GM18873 (cell line): ENCODE results near the gene NADSYN1.
"Not testable (repeated sequence)": the region's sequence is repeated elsewhere in the genome, so short reads cannot be mapped to it uniquely, and the experiment has no call there.

Experiments
- ATAC-seq: cut with Tn5 transposase; IDR thresholded peaks from one replicate; pipeline ENCODE4 v1.9.1; 2021; ENCODE audit warnings: mild to moderate bottlenecking, moderate library complexity, moderate number of reproducible peaks; ENCODE audit not compliant: unreplicated experiment, low FRiP score

Gene NADSYN1

DNA sequence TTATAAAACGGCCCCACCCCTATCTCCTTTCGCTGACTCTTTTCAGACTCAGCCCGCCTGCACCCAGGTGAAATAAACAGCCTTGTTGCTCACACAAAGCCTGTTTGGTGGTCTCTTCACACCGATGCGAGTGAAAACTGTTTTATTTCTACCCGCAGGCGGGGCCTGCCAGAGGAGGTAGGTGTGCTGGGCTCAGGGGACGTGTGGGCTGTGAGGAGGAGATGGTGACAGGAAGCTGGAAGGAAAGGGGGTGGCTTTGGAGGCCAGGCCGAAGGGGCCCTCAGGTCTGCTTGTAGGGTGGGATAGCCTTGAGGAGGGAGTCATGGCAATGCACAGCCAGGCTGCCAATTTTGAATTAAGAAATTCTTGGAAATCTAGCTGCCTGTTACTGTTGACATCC lies 52.8 kb downstream of the NADSYN1 start:
- ATAC-seq: no peak

DNA sequence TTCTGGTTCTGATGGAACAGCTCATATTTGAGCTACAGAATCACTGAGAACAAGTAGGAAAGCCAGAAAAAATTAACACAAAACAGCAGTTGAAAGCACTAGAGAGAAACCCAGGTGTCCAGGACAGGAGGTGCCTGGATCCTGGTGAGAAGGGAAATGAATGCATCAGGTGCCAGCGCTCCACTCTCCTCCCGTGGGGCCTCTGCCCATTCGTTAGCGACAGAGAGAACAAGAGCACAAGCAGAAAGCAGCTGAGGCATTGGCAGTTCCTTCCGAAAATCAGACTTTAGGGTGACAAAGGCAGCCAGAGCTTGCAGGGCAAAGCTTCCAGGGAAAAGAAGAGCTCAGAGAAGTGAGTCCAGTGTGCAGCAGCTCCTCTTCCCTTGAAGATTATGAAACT lies 54.1 kb downstream of the NADSYN1 start:
- ATAC-seq: no peak

DNA sequence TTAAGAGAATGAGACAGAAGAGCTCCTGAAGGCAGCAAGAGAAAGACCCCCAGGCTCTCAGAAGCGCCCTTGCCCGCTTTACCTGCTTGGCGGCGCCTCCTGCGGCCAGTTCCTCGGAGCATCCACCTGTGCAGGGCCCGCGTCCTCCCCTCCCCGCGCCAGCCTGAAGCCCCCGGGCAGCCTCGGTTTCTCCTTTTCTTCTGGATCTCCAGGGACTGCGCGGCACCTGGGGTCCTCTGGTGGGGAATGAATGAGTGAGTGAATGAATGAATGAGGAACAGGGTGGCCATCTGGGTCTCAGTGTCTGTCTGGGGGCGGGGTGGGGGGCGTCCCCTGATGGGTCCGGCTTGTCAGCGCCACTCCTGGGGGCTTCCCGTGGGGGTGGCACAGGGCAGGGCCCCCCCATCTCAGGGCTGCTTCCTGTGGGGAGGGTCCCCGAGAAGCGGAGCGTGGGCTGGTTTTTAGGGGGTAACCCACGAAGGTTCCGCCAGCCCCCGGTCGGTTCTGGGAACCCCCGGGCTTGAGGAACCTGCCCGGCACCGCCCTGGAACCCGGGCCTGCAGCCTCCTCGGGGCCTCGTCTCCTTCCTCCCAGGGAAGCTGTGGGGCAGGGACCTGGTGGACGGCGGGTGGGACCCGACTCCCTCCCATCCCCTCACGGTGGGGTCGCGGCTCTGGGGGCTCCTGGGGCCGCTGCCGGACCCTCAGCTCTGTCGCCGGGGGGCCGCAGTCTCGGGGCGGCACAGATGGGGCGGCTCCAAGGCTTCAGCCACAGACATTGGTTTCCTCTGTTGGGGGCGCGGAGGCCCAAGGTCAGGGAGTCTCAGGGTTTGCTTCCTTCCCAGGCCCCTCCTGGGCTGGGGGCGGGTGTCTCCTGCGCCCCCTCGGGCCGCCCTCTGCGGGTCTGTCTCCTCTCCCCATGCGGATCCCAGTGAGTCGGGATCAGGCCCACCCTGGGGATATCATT lies 65.8 kb downstream of the NADSYN1 start:
- ATAC-seq: no peak

DNA sequence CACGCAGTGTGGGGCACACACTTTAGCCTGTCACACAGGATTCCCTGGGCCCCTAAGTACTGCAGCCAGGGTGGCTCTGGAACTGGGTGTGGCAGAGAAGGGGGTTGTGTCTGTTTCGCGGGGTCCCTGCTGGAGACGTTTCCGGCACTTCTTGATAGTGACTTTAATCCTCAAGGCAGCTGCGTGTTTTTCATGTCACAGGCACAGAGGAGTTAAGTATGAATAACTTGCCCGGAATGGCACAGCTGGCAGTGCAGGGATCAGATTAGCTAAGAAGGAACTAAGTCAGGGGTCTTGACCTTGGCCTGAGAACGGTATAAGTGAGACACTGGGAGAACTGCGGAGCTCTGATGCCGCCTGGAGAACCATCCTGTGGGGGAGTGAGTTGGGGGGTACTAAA lies 66.5 kb downstream of the NADSYN1 start:
- no peak for ATAC-seq

DNA sequence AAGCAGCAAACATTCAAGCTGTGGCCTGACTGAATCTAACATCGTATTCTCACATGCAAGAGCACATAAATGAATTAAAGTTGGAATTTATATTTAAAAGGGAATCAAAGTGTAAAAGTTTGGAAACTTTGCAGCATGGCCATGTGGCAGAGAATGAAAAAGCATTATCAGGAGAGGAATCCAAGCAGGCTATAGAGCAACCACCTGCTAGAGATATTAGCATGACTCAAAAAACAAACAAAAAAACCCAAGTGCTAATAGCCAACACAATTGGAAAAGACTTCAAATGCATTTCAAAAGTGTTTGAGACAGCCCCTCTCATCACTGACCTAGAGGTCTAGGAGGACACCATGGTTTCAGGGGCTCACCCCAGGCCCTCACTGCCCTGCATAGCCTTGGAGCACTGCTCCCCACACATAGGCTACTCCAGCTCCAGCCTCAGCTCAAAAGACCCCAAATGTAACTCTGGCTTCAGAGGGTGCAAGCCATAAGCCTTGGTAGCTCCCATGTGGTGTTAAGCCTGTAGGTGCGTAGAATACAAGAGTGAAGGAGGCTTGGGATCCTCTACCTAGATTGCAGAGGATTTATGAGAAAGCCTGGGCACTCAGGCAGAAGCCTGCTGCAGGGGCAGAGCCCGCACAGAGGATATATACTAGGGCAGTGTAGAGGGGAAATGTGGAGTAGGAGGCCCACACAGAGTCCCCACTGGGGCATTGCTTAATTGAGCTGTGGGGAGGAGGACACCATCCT lies 72.4 kb downstream of the NADSYN1 start:
- ATAC-seq: no peak

DNA sequence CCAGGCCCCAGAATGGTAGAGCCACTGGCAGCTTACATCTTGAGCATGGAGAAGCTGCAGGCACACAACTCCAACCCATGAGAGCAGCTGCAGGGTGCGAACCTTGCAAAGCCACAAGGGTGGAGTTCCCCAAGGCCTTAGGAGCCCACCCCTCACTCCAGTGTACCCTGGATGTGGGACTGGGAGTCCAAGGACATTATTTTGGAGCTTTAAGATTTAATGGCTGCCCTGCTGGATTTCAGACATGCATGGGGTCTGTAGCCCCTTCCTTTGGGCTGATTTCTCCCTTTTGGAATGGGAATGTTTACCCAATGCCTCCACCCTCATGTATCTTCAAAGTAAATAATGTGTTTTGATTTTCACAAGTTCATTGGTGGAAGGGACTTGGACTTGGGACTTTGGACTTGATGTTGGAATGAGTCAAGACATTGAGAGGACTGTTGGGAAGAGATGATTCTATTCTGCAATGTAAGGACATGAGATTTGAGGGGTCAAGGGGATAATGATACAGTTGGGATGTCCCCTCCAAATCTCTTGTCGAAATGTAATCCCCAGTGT lies 73.0 kb downstream of the NADSYN1 start:
- ATAC-seq: no peak

DNA sequence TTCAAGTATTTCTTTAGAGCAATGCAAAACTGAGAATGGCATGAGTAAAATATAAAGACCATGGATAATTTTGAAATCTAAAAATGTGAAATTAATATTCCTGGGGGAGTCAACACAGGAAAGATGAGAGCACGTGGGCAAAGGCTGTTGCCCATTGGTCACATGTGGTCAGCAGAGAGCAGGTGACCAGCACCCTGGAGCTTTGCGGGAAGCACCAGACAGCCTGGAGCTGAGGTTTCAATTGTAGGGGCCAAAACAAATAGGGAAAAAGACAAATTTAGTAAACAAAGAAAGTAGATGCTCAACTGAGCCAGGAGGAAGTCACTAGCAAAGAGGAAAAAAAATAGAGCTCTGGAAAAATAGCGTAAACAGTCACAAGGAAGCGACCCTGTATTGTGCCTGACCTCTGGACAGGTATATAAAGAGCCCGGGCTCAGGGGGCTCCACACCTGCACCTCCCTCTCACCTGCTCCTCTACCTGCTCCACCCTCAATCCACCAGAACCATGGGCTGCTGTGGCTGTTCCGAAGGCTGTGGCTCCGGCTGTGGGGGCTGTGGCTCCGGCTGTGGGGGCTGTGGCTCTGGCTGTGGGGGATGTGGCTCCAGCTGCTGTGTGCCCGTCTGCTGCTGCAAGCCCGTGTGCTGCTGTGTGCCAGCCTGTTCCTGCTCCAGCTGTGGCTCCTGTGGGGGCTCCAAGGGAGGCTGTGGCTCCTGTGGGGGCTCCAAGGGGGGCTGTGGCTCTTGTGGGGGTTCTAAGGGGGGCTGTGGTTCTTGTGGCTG lies 74.0 kb downstream of the NADSYN1 start, which contains the start of gene KRTAP5-7:
TSS of gene KRTAP5-7 (plus strand) at position 472 of the 780 bp plus-strand sequence. CDS start at position 506, 34 bp downstream.
- ATAC-seq: not testable (repeated sequence)

DNA sequence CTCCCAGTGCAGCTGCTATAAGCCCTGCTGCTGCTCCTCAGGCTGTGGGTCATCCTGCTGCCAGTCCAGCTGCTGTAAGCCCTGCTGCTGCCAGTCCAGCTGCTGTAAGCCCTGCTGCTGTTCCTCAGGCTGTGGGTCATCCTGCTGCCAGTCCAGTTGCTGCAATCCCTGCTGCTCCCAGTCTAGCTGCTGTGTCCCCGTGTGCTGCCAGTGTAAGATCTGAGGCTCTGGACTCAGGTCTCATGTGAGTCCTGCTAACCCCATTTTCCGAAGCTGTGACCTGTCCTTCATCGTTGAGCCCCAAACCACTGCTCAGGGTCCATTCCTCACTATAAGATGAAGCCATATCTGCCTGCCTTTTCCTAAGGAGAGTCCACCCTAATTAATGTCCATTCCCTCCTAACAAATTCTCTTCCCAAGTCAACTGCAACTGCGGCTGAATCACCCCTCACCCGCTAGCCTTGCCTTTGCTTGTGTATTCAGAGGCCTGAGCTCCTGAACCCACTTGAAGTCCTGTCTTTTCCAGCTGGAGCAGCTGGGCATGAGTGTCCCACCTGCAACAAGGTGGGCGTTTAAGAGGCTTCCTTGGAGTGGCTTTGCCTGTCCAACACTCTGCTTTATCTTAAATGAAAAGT lies 74.7 kb downstream of the NADSYN1 start:
- ATAC-seq: no peak

DNA sequence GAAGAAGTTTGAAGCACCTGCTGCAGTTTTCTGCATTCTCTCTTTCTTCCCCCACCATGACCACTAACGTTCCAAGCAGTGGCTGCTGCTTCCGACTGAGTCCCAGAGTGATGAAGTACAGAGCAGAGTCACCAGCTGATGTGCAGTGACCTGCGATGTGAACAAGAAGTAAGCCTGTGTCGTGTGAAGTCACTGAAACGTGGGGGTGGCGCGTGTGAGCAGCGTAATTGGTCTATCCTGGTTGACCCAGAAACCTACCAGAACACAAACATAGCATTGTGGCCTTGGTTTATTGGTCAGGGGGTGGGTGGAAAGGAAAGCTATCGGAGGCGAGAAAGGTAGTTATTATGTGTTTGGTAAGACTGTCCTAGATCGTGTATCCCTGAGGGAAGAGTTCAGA lies 77.6 kb downstream of the NADSYN1 start:
- ATAC-seq: no peak

DNA sequence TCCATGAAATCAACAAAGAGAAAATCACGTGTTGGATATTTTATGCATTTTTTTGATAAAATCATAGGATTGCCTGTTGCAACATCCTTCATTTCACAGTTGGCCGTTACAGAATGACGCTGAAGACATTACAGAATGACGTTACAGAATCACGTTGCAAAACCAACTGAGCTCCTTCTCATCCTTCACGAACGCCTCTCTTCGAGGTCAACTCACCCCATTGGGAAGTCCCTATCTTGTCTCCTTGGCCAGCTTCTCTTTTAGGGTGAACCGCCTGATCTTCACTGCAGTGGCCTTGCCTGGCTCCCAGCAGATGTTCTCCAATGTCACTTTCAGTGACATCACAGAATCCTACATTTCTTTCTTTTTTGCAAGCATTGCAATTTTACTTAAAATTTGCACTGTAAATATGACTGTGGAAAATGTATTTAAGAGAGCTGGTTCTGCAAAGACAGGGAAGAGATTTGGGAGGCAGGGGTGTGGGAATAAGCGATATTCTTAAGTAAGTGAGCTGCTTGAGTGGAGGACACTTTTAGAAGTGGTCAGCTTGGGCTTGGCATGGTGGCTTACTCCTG lies 79.1 kb downstream of the NADSYN1 start:
- ATAC-seq: no peak

DNA sequence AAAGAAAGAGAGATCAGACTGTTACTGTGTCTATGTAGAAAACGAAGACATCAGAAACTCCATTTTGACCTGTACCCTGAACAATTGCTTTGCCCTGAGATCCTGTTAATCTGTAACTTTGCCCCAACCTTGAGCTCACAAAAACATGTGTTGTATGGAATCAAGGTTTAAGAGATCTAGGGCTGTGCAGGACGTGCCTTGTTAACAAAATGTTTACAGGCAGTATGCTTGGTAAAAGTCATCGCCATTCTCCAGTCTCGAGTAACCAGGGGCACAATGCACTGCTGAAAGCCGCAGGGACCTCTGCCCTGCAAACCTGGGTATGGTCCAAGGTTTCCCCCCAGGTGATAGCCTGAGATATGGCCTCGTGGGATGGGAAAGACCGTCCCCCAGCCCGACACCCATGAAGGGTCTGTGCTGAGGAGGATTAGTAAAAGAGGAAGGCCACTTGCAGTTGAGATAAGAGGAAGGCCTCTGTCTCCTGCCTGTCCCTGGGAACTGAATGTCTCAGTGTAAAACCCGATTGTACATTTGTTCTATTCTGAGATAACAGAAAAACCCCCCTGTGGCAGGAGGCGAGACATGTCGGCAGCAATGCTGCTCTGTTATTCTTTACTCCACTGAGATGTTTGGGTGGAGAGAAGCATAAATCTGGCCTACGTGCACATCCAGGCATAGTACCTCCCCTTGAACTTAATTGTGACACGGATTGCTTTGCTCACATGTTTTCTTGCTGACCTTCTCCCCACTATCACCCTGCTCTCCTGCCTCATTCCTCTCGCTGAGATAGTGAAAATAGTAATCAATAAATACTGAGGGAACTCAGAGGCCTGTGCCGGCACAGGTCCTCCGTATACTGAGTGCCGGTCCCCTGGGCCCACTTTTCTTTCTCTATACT lies 82.0 kb downstream of the NADSYN1 start:
- not testable (repeated sequence) for ATAC-seq

DNA sequence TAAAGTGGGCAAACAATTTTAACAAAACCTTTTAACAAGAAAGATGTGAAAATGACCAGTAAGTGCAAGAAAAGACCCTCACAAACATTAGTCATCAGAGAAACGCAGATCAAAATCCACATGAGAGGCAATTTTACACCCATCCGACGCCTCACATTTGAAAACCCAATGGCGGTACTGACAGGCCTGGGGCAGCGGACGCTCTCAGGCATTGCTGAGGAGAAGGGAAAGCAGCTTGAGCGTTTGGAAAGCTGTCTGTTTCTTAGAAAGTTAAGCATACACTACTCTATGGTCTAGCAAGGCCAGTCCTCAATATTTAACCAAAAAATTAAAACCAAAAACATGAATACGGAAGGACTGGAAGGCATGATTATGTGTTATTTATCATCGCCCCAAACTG lies 82.8 kb downstream of the NADSYN1 start:
- no peak for ATAC-seq

DNA sequence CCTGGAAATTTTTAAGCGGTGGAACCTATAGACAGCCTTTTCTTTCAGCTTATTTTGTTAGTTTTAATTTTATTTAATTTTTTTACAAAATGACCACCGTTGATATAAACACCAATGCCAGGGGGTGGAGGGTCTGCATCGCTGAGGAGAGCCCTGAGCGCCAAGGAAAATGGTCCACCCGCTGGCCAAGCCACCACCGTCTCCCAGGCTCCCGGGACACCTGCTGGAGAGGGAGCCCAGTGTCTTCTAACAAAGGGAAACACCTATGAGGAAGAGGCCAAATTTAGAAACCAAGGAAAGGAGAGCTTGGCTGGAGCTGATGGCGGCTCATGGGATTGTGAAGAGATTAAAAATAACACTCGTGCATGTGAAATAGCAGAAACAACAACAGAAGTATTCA lies 84.5 kb downstream of the NADSYN1 start:
- ATAC-seq: no peak

DNA sequence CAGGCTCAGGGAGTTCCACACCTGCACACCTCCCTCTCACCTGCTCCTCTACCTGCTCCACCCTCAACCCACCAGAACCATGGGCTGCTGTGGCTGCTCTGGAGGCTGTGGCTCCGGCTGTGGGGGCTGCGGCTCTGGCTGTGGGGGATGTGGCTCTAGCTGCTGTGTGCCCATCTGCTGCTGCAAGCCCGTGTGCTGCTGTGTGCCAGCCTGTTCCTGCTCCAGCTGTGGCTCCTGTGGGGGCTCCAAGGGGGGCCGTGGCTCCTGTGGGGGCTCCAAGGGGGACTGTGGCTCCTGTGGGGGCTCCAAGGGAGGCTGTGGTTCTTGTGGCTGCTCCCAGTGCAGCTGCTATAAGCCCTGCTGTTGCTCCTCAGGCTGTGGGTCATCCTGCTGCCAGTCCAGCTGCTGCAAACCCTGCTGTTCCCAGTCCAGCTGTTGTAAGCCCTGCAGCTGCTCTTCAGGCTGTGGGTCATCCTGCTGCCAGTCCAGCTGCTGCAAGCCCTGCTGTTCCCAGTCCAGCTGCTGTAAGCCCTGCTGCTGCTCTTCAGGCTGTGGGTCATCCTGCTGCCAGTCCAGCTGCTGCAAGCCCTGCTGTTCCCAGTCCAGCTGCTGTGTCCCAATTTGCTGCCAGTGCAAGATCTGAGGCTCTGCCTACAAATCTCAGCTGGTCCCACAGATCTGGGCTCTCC lies 85.1 kb downstream of the NADSYN1 start, which contains the start of gene KRTAP5-8:
TSS of gene KRTAP5-8 (plus strand) at position 49 of the 689 bp plus-strand sequence. CDS start at position 80, 31 bp downstream.
- ATAC-seq: not testable (repeated sequence)

DNA sequence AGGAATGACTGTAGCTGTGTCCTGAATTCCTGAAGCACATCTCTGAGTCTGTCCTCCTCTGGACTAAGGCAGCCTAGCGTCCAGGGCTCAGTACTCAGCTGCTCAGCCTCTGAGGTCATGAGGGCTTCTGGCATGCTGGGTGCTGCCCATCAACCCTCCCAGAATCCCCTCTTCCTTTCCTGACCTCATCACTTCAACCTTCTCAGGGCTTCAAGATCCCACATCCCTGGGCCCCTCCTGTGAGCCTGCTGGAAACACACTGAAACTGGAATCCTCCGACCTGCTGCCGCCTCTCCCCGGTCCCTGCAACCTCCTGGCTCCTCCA lies 85.6 kb downstream of the NADSYN1 start:
- no peak for ATAC-seq

DNA sequence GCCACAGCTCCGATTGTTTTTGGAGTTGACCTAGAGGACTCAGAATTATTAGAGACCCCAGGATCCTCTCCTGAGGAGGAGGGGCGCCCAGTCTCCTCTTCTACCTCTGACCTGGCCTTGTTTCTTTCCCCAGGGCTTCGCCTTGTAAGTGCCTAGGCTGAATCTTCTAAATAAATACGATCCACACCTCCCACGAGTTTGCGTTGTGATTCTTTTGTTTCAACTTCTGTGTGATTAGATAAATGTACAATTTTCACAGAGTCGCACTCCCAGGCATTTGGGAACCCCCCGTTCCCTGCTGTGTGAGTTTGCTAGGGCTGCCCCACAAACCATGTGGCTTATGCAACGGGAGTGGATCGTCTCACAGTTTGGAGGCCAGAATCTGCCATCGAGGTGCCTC lies 86.0 kb downstream of the NADSYN1 start:
- no peak for ATAC-seq

DNA sequence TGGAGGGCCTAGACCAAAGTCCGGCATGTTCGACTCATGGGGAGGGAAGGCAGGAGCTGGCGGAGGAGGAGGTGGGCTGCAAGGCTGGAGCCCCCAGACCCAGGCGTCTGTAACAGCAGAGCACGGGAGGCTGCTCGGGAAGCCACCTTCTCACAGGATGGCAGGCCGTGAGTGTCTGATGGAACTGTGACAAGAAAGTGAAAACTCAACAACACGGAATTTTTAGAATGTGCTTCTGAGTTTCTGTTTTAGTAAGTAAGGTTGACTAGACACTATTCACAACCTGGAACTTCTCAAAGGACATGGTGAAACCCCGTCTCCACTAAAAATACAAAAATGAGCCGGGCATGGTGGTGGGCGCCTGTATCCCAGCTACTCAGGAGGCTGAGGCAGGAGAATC lies 87.0 kb downstream of the NADSYN1 start:
- not testable (repeated sequence) for ATAC-seq
